Measurements from ENCODE around the gene BNC2. TPM values are rescaled to one million over a fixed set of nuclear protein-coding genes. Genes with fewer than 3 reads are reported as not detected.

The BNC2 gene
- total and polyA plus RNA-seq, 2 of the 13 experiments (the other 11 are each of a cell fraction or from before 2014, with no cell fraction given), result not detected

GRCh38 chr9:16542290-16542689 lies 328.2 kb downstream of the BNC2 start:
- H3K9me3 ChIP-seq (ENCODE audit: low read length), result no peaks in the 10 kb centered on the region
- ChIA-PET POLR2A (no interaction called here), CTCF (ENCODE audit: low intra/inter-chr PET ratio, low total read pairs) (no interaction called here)
- intact Hi-C loops (cut with micrococcal nuclease; ENCODE audit: unreplicated experiment) (no loop called here), in situ Hi-C loops (cut with HindIII; ENCODE audit: extremely low pct_ligation_motif_present, low pct_unique_long_range_greater_than_20kb) (no loop called here)
- no peak for ATAC-seq
- no peak for FAIRE-seq
- no peak overlapping the region for H2AFZ ChIP-seq (ENCODE audit: low read length)
- no peaks in the 10 kb centered on the region for H3K36me3 ChIP-seq (replicated peaks in 1 of 2; ENCODE audit: control insufficient read depth in 1 of 2, insufficient read depth in 2 of 2, low read length in 2 of 2)
- WGBS (ENCODE audit: low lambda C conversion rate), result 38% methylated on average over 1 of the region's 1 CpG
- H3K4me2 ChIP-seq (ENCODE audit: low read depth, low read length), result no peak overlapping the region
- H3K79me2 ChIP-seq (ENCODE audit: insufficient read depth, low read length), result no peaks in the 10 kb centered on the region
- DNase-seq (ENCODE audit: low spot score), result no peak
- H3K27me3 ChIP-seq (ENCODE audit: control insufficient read depth in 1 of 2, insufficient read depth in 2 of 2, low read length in 2 of 2), result no peaks in the 10 kb centered on the region
- no peak overlapping the region for H3K9ac ChIP-seq (ENCODE audit: insufficient read depth, low read depth, low read length)
- no peak overlapping the region for H3K27ac ChIP-seq (ENCODE audit: extremely low read length, insufficient read depth, low read length)
- TF ChIP-seq ZFP37 (CRISPR knock-in tag; IDR thresholded peaks at IDR 0.05; ENCODE audit: borderline replicate concordance), result no peak
- TF ChIP-seq ZNF768 (CRISPR knock-in tag; IDR thresholded peaks at IDR 0.05), result no peak
- TF ChIP-seq ZNF567 (CRISPR knock-in tag; IDR thresholded peaks at IDR 0.05; ENCODE audit: borderline replicate concordance), result no peak
- TF ChIP-seq ZKSCAN1 (IDR thresholded peaks at IDR 0.05; ENCODE audit: low read length), result no peak
- no peak for TF ChIP-seq PBX2 (CRISPR knock-in tag; IDR thresholded peaks at IDR 0.05)
- no peak for TF ChIP-seq ARHGAP35 (CRISPR knock-in tag; IDR thresholded peaks at IDR 0.05; ENCODE audit: borderline replicate concordance)
- TF ChIP-seq RARA (CRISPR knock-in tag; IDR thresholded peaks at IDR 0.05), result no peak
- H3K4me1 ChIP-seq (ENCODE audit: insufficient read depth, low read length), result no peaks in the 10 kb centered on the region
- H3K4me3 ChIP-seq (replicated peaks in 1 of 3; ENCODE audit: insufficient read depth in 1 of 3, low read depth in 2 of 3, low read length in 3 of 3), result no peak overlapping the region
- H4K20me1 ChIP-seq (ENCODE audit: insufficient read depth, low read length), result no peaks in the 10 kb centered on the region
- no TSS peak for BruUV-seq (replicated peaks)

GRCh38 chr9:16540743-16541613 lies 329.5 kb downstream of the BNC2 start:
- POLR2A ChIA-PET, result no interaction called here
- no peak for FAIRE-seq
- CTCF ChIA-PET (ENCODE audit: low intra/inter-chr PET ratio, low total read pairs), result no interaction called here
- Histone ChIP-seq H2AFZ (ENCODE audit: low read length) (no peak overlapping the region), H3K27ac (ENCODE audit: extremely low read length, insufficient read depth, low read length) (no peak overlapping the region), H3K36me3 (replicated peaks in 1 of 2; ENCODE audit: control insufficient read depth in 1 of 2, insufficient read depth in 2 of 2, low read length in 2 of 2) (no peaks in the 10 kb centered on the region), H3K27me3 (ENCODE audit: control insufficient read depth in 1 of 2, insufficient read depth in 2 of 2, low read length in 2 of 2) (no peaks in the 10 kb centered on the region), H3K4me1 (ENCODE audit: insufficient read depth, low read length) (no peaks in the 10 kb centered on the region), H3K9me3 (ENCODE audit: low read length) (no peaks in the 10 kb centered on the region), H3K4me3 (replicated peaks in 1 of 3; ENCODE audit: insufficient read depth in 1 of 3, low read depth in 2 of 3, low read length in 3 of 3) (no peak overlapping the region), H3K4me2 (ENCODE audit: low read depth, low read length) (no peak overlapping the region), H3K9ac (ENCODE audit: insufficient read depth, low read depth, low read length) (no peak overlapping the region), H4K20me1 (ENCODE audit: insufficient read depth, low read length) (no peaks in the 10 kb centered on the region), H3K79me2 (ENCODE audit: insufficient read depth, low read length) (no peaks in the 10 kb centered on the region)
- no TSS peak for BruUV-seq (replicated peaks)
- intact Hi-C loops (cut with micrococcal nuclease; ENCODE audit: unreplicated experiment) (no loop called here), in situ Hi-C loops (cut with HindIII; ENCODE audit: extremely low pct_ligation_motif_present, low pct_unique_long_range_greater_than_20kb) (no loop called here)
- no peak for DNase-seq (ENCODE audit: low spot score)
- ATAC-seq, result no peak
- WGBS (ENCODE audit: low lambda C conversion rate), result 7% methylated on average over 7 of the region's 7 CpGs
- no peak for TF ChIP-seq THAP7 (CRISPR knock-in tag; IDR thresholded peaks at IDR 0.05)
- TF ChIP-seq ZBTB43 (CRISPR knock-in tag; conservative IDR thresholded peaks at IDR 0.05), result no peak
- TF ChIP-seq ZNF124 (CRISPR knock-in tag; IDR thresholded peaks at IDR 0.05), result no peak
- no peak for TF ChIP-seq ZNF639 (CRISPR knock-in tag; conservative IDR thresholded peaks at IDR 0.05)
- TF ChIP-seq PAF1 (CRISPR knock-in tag; IDR thresholded peaks at IDR 0.05), result no peak
- no peak for TF ChIP-seq HES4 (CRISPR knock-in tag; IDR thresholded peaks at IDR 0.05; ENCODE audit: borderline replicate concordance)
- no peak for TF ChIP-seq ZNF775 (CRISPR knock-in tag; IDR thresholded peaks at IDR 0.05; ENCODE audit: borderline replicate concordance)
